GM11168 (cell line): ENCODE results near the gene KRT76.

ENCODE experiments used
- in situ Hi-C: fragments of 300-500 bp; cut with MboI; formaldehyde crosslinking; loops from one replicate; pipeline ENCODE4 v1.12.0; 2022; ENCODE audit warnings: low sequenced_read_pairs; ENCODE audit not compliant: unreplicated experiment

The KRT76 gene

DNA sequence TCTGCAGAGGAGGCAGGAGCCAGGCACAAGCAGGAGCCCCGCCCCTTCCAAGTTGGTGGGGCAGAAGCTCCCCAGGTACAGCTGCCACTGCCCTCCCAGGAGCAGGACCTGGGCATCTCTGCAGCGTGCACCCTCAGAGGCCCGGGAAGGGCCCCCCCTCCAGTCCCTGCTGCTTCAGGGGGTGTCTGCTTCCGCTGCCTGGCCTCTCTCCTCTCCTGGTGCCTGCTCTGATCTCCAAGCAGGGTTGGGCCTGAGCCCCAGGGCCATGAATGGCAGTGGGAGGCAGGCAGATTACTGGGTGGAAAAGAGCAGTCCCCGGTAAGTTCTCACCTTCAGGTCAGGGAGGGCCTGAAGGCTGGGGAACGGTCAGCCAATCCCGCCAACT lies 35.0 kb downstream of the KRT76 start:
- in situ Hi-C loops = no loop called here

DNA sequence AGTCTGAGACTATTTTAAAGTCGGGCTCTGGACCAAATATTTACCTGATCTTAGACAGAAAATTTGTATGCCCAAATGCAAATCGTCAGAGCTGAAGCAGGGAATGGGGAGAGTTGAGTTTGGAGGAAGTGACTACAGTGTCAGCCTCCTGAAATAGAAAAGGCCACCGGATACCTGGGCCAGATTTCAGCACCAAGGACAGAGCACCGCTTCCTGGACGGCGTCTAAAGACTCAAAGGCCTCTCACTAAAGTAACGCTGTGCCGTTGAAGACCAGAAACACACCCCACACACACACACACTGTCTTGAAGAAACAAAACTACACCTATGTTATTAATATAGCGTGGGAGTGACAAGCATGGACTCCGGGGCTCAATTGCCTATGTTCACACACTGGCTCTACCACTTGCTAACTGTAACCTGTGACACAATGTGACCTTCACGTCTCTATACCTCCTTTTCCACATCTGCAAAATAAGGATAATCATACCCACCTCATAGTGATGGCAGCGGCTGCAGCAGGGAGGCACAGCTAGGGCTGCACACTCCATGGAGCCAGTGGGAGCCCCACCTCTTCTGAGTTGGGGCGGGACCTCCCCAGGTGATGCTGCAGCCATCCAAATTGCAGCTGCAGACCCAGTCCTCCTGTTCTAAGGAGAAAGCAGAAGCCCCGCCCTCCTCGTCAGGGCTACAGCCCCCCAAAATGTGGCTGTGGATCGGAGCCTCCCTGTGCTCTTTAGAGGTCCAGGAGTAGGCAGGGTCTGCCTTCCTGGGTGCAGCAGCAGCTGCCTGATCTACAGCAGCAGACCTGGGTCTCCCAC lies 35.6 kb downstream of the KRT76 start:
- in situ Hi-C loops = no loop called here

DNA sequence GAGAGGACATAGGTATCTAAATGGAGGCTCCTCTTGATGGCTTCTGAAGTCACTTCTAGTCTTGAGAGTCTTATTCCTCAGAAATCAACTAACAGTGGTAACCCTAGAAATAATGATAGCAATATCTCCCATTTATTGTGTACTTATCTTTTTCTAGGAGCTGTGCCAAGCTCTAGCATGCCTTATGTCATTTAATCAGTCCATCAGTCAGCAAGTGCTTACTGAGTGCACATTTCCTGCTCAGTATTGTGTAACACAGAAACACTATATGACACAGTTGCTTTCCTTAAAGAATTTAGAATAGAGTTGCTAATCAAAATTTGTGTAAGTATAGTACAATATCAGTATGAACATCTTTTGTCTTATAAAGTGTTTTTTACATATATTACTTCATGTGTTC lies 36.6 kb downstream of the KRT76 start:
- in situ Hi-C loops = no loop called here

DNA sequence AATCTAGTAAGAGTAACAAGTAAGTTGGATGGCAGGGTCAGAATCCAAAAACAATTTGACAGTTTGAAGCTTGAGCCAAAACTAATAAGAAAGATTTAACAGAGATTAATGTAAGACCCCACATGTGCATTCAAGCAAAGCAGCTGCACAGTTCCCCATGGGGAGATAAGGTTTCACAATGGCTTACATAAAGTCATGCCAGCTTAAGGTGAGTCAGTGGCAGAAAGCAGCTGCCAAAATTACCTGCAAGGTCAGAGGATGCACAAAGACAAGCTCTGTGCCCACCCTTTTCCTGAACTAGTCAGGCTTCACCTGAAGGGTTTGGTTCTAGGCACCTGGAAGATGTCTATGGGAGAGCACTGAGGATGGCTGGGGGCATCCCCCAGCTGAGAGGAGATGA lies 37.2 kb downstream of the KRT76 start:
- in situ Hi-C loops = no loop called here

- in situ Hi-C loops = no loop called here
Measured at GRCh38 chr12:52735816-52736632, 41.1 kb downstream of the KRT76 start.

DNA sequence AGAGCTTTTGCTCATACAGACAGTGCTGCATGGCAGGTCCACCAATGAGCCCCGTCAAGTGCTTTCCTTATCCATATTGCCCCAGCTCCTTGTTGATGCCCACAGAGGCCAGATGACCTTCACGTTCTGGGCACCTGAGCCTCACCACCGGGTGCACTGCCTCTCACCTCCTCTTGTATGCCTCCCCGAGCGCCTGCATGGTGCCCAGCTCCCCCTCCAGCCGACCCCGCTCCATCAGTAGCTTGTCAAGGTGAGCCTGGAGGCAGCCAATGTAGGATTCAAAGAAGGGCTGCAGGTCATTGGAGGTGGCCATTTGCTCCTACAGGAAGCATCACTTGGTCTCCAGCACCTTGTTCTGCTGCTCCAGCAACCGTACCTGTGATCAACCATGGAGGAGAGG lies 42.0 kb downstream of the KRT76 start:
- in situ Hi-C loops = no loop called here

DNA sequence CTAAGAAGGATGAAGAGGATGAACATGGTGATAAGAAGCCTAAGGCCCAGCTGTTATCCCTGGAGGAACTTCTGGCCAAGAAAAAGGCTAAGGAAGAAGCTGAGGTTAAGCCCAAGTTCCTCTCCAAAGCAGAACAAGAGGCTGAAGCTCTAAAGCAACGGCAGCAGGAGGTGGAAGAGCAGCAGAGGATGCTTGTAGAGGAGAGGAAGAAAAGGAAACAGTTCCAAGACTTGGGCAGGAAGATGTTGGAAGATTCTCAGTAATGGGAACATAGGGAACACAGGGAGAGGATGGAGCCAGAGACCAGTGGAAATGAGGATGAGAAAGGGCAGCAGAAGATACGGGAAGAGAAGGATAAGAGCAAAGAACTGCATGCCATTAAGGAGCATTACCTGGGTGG lies 46.4 kb downstream of the KRT76 start:
- in situ Hi-C loops = no loop called here

DNA sequence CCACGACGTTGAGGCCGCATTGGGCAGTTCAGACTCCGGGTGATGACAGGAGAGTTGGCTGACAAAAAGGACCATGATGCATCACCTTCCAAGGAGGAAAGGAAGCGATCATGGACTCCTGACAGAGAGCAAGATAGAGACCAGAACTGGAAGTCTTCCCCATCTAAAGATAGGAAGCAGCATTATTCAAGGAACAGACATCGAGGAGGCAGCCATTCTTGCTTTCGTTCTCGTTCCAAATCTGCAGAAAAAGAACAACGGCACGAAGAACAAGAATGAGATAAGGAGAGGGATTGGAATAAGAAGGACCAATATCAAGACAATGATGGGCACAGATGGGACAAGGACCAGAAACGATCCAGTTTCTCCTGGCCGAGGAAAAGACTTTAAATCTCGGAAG lies 46.8 kb downstream of the KRT76 start:
- in situ Hi-C loops = no loop called here

GRCh38 chr12:52729147-52729546 lies 48.0 kb downstream of the KRT76 start:
- in situ Hi-C loops = no loop called here

- in situ Hi-C loops = no loop called here
Measured at GRCh38 chr12:52728374-52728773, 48.8 kb downstream of the KRT76 start.

DNA sequence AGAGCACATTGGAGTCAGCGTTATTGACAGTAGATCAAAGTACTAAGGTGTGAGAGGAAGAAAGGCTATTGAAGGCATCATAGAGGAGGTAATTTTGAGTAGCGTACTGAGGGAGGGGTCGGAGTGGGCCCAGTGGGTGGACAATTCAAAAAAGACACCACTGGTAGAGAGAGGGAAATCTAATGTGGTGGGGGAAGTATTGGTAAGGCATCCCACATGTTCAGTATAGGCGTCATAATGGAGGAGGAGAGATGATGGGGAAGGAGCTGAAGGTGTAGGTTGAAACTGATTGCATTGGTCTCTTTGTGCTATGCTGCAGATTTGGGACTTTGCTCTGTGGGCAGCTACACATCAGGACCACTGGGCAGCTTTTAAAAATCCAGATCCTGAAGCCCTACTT lies 50.1 kb downstream of the KRT76 start:
- in situ Hi-C loops = no loop called here

DNA sequence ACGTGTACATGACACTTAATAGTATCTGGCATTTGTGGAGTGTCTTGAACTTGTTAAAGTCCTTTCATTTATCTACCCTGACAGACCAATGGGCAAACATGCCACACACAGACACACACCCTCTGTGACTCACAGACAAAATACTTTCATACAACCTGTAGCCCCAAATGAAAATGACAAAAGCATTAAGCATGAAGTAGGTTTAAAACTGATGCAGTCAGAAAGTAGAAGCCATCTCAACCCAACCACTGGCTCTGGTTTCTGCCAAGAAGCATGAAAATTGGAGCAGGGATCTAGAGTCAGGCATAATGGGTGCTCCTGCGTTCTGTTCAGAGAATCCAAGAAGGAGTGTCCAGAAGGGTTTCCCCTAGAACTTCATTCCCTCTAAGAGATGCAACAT lies 50.7 kb downstream of the KRT76 start:
- in situ Hi-C loops = no loop called here

DNA sequence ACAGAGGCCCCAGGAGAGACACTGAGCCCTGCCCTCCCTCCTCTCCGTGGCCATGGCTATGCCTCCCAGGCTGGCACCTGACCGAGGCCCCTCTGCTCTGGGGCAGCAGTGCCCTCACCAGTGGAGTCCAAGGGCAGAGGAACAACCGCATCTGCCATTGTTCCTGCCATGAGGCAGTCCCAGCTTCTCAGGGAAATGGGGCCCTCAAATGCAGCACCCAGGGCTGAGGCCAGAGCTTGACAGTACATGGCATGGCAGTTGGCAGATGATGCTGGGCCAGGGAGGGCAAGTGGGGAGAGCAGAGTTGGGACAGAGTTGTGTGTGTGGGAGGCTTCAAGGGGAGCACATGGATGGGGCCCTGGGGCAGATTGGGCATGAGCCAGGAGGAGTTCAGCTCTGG lies 52.8 kb downstream of the KRT76 start:
- in situ Hi-C loops = no loop called here

- in situ Hi-C loops = no loop called here
Measured at GRCh38 chr12:52722680-52723079, 54.5 kb downstream of the KRT76 start.

DNA sequence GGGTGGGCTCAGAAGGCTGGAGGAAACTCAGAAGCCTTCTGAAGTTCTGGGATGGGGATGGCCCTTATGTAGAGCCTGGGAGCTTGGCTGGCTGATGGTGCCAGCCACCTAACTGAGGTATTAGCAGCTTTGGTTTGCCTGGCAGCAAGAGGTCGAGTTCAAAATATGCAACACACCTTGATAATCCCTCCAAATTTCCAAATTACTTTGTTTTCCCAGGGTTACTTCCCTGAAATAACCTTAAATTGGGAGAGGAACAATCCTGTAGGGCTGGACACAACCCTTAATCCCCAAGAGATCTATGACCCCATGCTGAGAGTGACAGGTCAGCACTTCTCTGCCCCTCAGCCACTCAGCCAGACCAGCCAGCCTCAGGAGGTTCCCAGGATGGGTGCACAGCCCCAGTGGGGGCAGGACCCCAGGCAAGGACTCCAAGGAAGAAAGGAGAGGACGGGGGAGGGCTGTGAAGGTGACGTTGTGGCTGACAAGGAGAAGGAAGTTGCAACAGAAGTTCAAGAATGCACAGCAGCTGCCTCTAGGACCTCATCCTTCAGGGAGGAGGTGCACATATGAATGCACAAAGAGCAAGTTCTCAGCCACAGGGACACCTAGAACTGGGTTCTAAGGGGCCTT lies 55.2 kb downstream of the KRT76 start:
- in situ Hi-C loops = no loop called here

DNA sequence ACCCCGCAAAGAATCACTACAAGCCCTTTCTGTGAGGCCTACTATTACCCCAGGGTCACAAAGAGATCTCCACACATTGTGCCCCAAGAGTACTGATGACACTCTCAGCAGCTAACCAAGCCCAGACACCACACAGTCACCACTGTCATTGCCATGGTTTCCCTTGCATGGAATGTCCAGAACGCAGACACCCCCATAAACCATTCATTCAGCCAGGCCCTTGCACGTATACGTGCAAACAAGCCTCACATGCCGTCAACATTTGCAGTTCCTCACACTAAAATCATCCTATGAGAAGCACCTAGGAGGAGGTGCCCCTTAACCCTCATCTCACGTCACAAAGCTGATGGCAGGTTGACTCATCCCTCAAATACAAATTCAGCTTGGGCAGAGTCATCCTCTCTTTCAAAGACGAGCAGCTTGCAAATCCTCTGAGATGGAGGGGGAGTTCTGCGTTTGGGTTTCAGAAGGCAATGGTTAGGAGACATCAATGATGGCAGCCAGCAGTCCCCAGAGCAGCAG lies 56.7 kb downstream of the KRT76 start:
- in situ Hi-C loops = no loop called here
